ENCODE results near the gene LRRC8B.
"Not testable (repeated sequence)": the region's sequence is repeated elsewhere in the genome, so short reads cannot be mapped to it uniquely, and the experiment has no call there.

LRRC8B gene

GRCh38 chr1:89524369-89525168, at the start of gene LRRC8B:
LRRC8B (plus strand) TSS chr1:89524829; CDS start chr1:89582651, 57,822 bp downstream.
- DNase-seq (ENCODE audit: low read depth) = peak; percentile 79

GRCh38 chr1:89475269-89475668, 49.4 kb upstream of the LRRC8B start:
- no peak for DNase-seq (ENCODE audit: low read depth)

GRCh38 chr1:89476072-89476471, 48.6 kb upstream of the LRRC8B start:
- no peak for DNase-seq (ENCODE audit: low read depth)

- peak; percentile 60 for DNase-seq (ENCODE audit: low read depth)
Measured at GRCh38 chr1:89483010-89483756, 41.4 kb upstream of the LRRC8B start.

GRCh38 chr1:89483757-89484077, 40.9 kb upstream of the LRRC8B start:
- no peak for DNase-seq (ENCODE audit: low read depth)

GRCh38 chr1:89484092-89485038, 40.3 kb upstream of the LRRC8B start:
- no peak for DNase-seq (ENCODE audit: low read depth)

- DNase-seq (ENCODE audit: low read depth) = no peak
Measured at GRCh38 chr1:89487972-89488371, 36.7 kb upstream of the LRRC8B start.

GRCh38 chr1:89489047-89489729, 35.4 kb upstream of the LRRC8B start:
- no peak for DNase-seq (ENCODE audit: low read depth)

GRCh38 chr1:89490389-89490788, 34.2 kb upstream of the LRRC8B start:
- DNase-seq (ENCODE audit: low read depth) = no peak

- no peak for DNase-seq (ENCODE audit: low read depth)
Measured at GRCh38 chr1:89499320-89499719, 25.3 kb upstream of the LRRC8B start.

- DNase-seq (ENCODE audit: low read depth) = no peak
Measured at GRCh38 chr1:89502042-89502441, 22.6 kb upstream of the LRRC8B start.

- no peak for DNase-seq (ENCODE audit: low read depth)
Measured at GRCh38 chr1:89502895-89503294, 21.7 kb upstream of the LRRC8B start.

GRCh38 chr1:89503690-89504089, 20.9 kb upstream of the LRRC8B start:
- no peak for DNase-seq (ENCODE audit: low read depth)

GRCh38 chr1:89510061-89510460, 14.6 kb upstream of the LRRC8B start:
- not testable (repeated sequence) for DNase-seq (ENCODE audit: low read depth)

GRCh38 chr1:89512996-89513720, 11.5 kb upstream of the LRRC8B start:
- DNase-seq (ENCODE audit: low read depth) = no peak

- DNase-seq (ENCODE audit: low read depth) = no peak
Measured at GRCh38 chr1:89516055-89516454, 8.6 kb upstream of the LRRC8B start.

- no peak for DNase-seq (ENCODE audit: low read depth)
Measured at GRCh38 chr1:89518221-89518631, 6.4 kb upstream of the LRRC8B start.

GRCh38 chr1:89519779-89520358, 4.8 kb upstream of the LRRC8B start:
- DNase-seq (ENCODE audit: low read depth) = peak; percentile 20

GRCh38 chr1:89521977-89522376, 2.7 kb upstream of the LRRC8B start:
- DNase-seq (ENCODE audit: low read depth) = not testable (repeated sequence)

- DNase-seq (ENCODE audit: low read depth) = peak; percentile 42
Measured at GRCh38 chr1:89523572-89524368, 859 bp upstream of the LRRC8B start.

All from activated gamma-delta T cell treated with anti-CD3 and anti-CD28 coated beads, Interleukin-2, amount 50 U/mL, for 16 hours (primary cell).